Mesendoderm (in vitro differentiated cells): ENCODE results near the gene LRRC10B.

Source experiments
- DNase-seq: peaks from one replicate; pipeline ENCODE4 v3.0.0; 2013
- H2AK5ac ChIP-seq: 2 replicates; pipeline ENCODE4 v1.6.1; 2013; ENCODE audit warnings: low read length, inconsistent platforms
- H2BK120ac ChIP-seq: 2 replicates; pipeline ENCODE4 v1.6.1; 2013; ENCODE audit warnings: low read depth, mild to moderate bottlenecking, low read length, moderate library complexity, mixed read lengths
- H2BK15ac ChIP-seq: replicated peaks from 2 replicates; pipeline ENCODE4 v1.6.1; 2013; ENCODE audit warnings: low read depth, mild to moderate bottlenecking, moderate library complexity
- H2BK5ac ChIP-seq: 2 replicates; pipeline ENCODE4 v1.6.1; 2013; ENCODE audit warnings: low read length, inconsistent platforms
- H3K18ac ChIP-seq: 2 replicates; pipeline ENCODE4 v1.6.1; 2013; ENCODE audit warnings: mild to moderate bottlenecking, low read length, mixed read lengths
- H3K23ac ChIP-seq: one replicate; pipeline ENCODE4 v1.6.1; 2013; ENCODE audit warnings: low read length
- H3K27ac ChIP-seq: 2 replicates; pipeline ENCODE4 v1.5.1; 2013; ENCODE audit warnings: low read depth, mild to moderate bottlenecking, inconsistent platforms, low read length, moderate library complexity
- H3K27me3 ChIP-seq: 2 replicates; pipeline ENCODE4 v1.6.1; 2013; ENCODE audit warnings: low read length, control low read depth, mild to moderate bottlenecking, inconsistent platforms; ENCODE audit not compliant: insufficient read depth, poor library complexity
- H3K36me3 ChIP-seq: 2 replicates; pipeline ENCODE4 v1.6.1; 2013; ENCODE audit warnings: low read length, inconsistent platforms; ENCODE audit not compliant: control insufficient read depth, insufficient read depth
- H3K4ac ChIP-seq: one replicate; pipeline ENCODE4 v1.6.1; 2013; ENCODE audit warnings: low read depth, mild to moderate bottlenecking, low read length, moderate library complexity
- H3K4me1 ChIP-seq: 2 replicates; pipeline ENCODE4 v1.6.1; 2013; ENCODE audit warnings: low read depth, low read length, inconsistent platforms; ENCODE audit not compliant: control insufficient read depth
- H3K4me2 ChIP-seq: 2 replicates; pipeline ENCODE4 v1.6.1; 2013; ENCODE audit warnings: low read length
- H3K4me3 ChIP-seq: 2 replicates; pipeline ENCODE4 v1.5.1; 2013; ENCODE audit warnings: mild to moderate bottlenecking, low read length
- H3K56ac ChIP-seq: one replicate; pipeline ENCODE4 v1.6.1; 2013; ENCODE audit warnings: low read length
- H3K79me1 ChIP-seq: 2 replicates; pipeline ENCODE4 v1.6.1; 2013; ENCODE audit warnings: low read length, inconsistent platforms
- H3K79me2 ChIP-seq: 2 replicates; pipeline ENCODE4 v1.6.1; 2013; ENCODE audit warnings: mild to moderate bottlenecking, low read length; ENCODE audit not compliant: control insufficient read depth, insufficient read depth
- H3K9ac ChIP-seq: 2 replicates; pipeline ENCODE4 v1.6.1; 2013; ENCODE audit warnings: low read length, inconsistent platforms
- H4K5ac ChIP-seq: one replicate; pipeline ENCODE4 v1.6.1; 2013; ENCODE audit warnings: low read length
- H4K8ac ChIP-seq: one replicate; pipeline ENCODE4 v1.6.1; 2013; ENCODE audit warnings: low read depth, mild to moderate bottlenecking, control low read depth, low read length, moderate library complexity
- WGBS: extraction: QIAGEN DNeasy Blood & Tissue Kit; methylation state at CpG from one replicate; pipeline ENCODE4 v1.1.7; 2013; ENCODE audit warnings: low lambda C conversion rate, missing lambda C conversion rate; ENCODE audit not compliant: insufficient coverage; ENCODE audit errors: extremely low coverage; 5-methylcytosine and 5-hydroxymethylcytosine counted together

Gene LRRC10B

DNA sequence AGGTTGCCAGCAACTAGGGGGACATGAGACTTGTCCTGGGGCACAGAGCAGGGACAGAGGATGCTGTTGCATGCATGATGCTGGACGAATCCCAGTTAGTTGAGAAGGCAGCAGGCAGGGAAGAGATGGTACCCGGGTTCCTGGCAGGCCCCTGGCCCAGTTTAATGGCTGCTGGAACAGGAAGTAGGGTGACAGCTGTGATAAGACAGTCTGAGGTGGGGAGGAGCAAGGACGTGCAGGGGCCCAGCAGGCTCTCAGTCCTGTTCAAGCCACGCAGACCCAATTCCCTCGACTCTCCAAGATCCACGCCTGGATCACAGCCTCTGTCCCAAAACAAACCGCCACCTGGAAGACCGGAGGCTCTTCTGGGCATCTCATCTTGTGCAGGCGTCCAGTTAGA is 32.0 kb downstream of the LRRC10B start:
- DNase-seq, result no peak
- no peak overlapping the region for H3K9ac ChIP-seq
- H3K18ac ChIP-seq, result no peak overlapping the region
- WGBS, result no CpG with 5 or more reads among the region's 9 CpGs
- H3K4ac ChIP-seq, result no peak overlapping the region
- H2BK5ac ChIP-seq, result no peak overlapping the region
- no peaks in the 10 kb centered on the region for H3K36me3 ChIP-seq
- H4K5ac ChIP-seq, result no peak overlapping the region
- no peak overlapping the region for H2BK15ac ChIP-seq
- H3K4me3 ChIP-seq, result no peak overlapping the region
- no peak overlapping the region for H3K56ac ChIP-seq
- H3K23ac ChIP-seq, result no peak overlapping the region
- H3K79me2 ChIP-seq, result no peaks in the 10 kb centered on the region
- no peak overlapping the region for H2BK120ac ChIP-seq
- no peaks in the 10 kb centered on the region for H3K27me3 ChIP-seq
- H3K79me1 ChIP-seq, result no peaks in the 10 kb centered on the region
- no peak overlapping the region for H2AK5ac ChIP-seq
- H3K4me2 ChIP-seq, result no peak overlapping the region
- H4K8ac ChIP-seq, result no peak overlapping the region
- H3K4me1 ChIP-seq, result peaks cover 4% of the 10 kb centered on the region
- no peak overlapping the region for H3K27ac ChIP-seq

DNA sequence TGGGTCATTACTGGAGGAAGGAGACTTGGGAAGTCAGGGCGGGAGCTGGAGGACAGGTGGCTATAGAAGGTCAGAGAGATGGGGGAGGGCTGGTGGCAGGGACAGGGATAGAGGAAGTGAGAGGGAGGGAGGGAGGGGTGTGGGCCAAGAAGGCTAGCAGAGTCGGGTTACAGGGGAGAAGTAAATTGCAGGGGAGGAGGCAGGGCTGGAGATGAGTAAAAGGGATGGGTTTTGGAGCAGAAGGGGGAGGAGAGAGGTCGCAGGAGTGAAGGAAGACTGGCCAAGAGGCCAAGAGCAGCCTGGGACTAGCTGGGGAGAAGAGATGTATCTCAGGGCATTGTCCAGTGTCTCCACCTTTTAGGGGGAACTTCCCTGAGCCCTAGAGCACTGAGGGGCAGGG is 33.0 kb downstream of the LRRC10B start:
- Histone ChIP-seq H4K5ac (no peak overlapping the region), H3K4ac (no peak overlapping the region), H2BK15ac (no peak overlapping the region), H2AK5ac (no peak overlapping the region), H3K56ac (peak overlapping the region; percentile 50), H3K79me2 (no peaks in the 10 kb centered on the region), H2BK120ac (no peak overlapping the region), H3K4me1 (peaks cover 4% of the 10 kb centered on the region), H3K18ac (no peak overlapping the region), H4K8ac (no peak overlapping the region), H2BK5ac (no peak overlapping the region), H3K4me3 (no peak overlapping the region), H3K36me3 (no peaks in the 10 kb centered on the region), H3K27ac (no peak overlapping the region), H3K4me2 (no peak overlapping the region), H3K79me1 (no peaks in the 10 kb centered on the region), H3K9ac (no peak overlapping the region), H3K27me3 (no peaks in the 10 kb centered on the region), H3K23ac (no peak overlapping the region)
- peak; percentile 87 for DNase-seq
- no CpG with 5 or more reads among the region's 3 CpGs for WGBS

DNA sequence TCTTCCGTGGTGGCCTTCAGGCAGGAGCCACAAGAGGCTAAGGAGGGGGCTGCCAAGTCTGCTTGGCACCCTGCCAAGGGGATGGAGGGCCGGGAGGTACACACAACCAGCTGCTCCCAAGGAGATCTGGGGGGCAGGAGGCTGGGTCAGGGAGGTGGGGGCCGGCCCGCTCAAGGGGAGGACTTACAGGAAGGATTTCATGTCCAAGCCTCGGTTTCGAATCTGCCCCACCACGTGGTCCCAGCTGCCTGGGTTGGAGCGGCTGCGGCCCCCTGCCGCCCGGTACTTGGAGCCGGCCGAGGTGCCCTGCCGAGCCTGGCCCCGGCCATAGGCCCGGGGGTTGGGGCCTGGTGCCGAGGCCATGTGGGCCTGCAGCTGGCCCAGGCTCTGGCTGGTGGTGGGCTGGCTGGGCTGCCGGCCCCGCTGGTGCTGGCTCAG is 33.5 kb downstream of the LRRC10B start:
- H3K4me1 ChIP-seq, result peaks cover 4% of the 10 kb centered on the region
- H3K9ac ChIP-seq, result no peak overlapping the region
- peak overlapping the region; percentile 50 for H3K56ac ChIP-seq
- no peaks in the 10 kb centered on the region for H3K36me3 ChIP-seq
- no peak overlapping the region for H2AK5ac ChIP-seq
- DNase-seq, result no peak
- WGBS, result no CpG with 5 or more reads among the region's 19 CpGs
- no peak overlapping the region for H2BK5ac ChIP-seq
- no peak overlapping the region for H3K4me2 ChIP-seq
- H3K23ac ChIP-seq, result peak overlapping the region; percentile 89
- H4K5ac ChIP-seq, result no peak overlapping the region
- H3K4me3 ChIP-seq, result no peak overlapping the region
- H3K4ac ChIP-seq, result no peak overlapping the region
- H3K79me1 ChIP-seq, result no peaks in the 10 kb centered on the region
- no peak overlapping the region for H3K27ac ChIP-seq
- H3K18ac ChIP-seq, result no peak overlapping the region
- no peak overlapping the region for H2BK120ac ChIP-seq
- no peak overlapping the region for H4K8ac ChIP-seq
- no peak overlapping the region for H2BK15ac ChIP-seq
- no peaks in the 10 kb centered on the region for H3K27me3 ChIP-seq
- no peaks in the 10 kb centered on the region for H3K79me2 ChIP-seq

DNA sequence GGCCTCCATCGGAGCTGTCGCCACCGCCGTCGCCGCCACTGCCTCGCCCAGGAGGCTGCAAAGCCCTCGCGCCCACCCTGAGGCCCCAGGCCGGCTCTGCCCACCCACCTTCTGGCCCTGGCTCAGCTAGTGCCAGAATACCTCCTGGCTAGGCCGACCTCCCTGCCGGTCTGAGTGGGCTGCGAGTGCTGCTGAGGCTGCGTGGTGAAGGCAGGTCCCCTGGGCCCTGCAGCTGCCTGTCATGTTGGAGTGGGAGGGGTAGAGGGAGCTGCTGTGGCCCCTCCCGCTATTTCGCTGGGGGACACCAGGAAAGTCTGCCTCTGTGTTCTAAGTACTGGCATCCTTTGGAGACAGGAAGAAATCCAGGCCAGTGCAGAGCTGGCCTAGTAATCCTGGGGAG is 34.2 kb downstream of the LRRC10B start:
- Histone ChIP-seq H2AK5ac (no peak overlapping the region), H3K56ac (peak overlapping the region; percentile 50), H2BK5ac (no peak overlapping the region), H3K36me3 (no peaks in the 10 kb centered on the region), H2BK120ac (no peak overlapping the region), H3K79me1 (no peaks in the 10 kb centered on the region), H4K8ac (no peak overlapping the region), H3K23ac (no peak overlapping the region), H3K79me2 (no peaks in the 10 kb centered on the region), H3K27ac (no peak overlapping the region), H4K5ac (no peak overlapping the region), H3K4me1 (peaks cover 4% of the 10 kb centered on the region), H3K4me2 (no peak overlapping the region), H3K4ac (no peak overlapping the region), H3K18ac (no peak overlapping the region), H2BK15ac (no peak overlapping the region), H3K27me3 (no peaks in the 10 kb centered on the region), H3K4me3 (no peak overlapping the region), H3K9ac (peak overlapping the region; percentile 8)
- DNase-seq, result no peak
- WGBS, result no CpG with 5 or more reads among the region's 16 CpGs

DNA sequence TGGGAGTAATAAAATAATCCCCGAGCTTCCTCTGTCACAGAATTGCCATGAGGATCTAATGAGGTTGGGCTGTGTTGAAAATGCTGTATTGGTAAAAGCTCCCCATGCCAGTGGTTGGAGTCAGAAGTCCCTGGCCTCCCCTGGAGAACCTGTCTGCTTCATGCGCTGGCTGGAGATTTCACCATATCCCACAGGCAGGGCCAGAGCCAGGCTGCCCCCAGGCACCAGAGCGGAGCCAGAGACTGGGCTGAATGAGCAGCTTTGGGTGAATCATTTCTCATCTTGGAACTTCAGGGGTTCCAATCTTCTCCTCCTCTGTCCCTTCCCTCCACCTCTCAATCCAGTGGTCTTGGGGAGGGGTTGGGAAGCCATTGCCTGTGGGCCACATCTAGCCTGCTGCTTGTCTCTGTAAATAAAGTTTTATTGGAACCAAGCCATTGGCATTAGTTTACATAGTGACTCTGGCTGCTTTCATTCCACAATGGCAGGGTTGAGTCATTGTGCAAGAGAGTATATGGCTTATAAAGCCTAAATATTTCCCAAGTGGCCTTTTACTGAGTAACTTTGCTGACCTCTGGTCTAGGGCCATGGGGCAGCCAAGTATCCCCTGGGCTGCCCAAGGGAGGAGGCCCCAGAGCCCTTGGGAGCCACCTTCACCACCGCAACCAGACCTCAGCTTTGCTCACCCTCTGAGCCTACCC is 35.2 kb downstream of the LRRC10B start:
- H2BK15ac ChIP-seq, result no peak overlapping the region
- peaks cover 4% of the 10 kb centered on the region for H3K4me1 ChIP-seq
- no peak overlapping the region for H3K9ac ChIP-seq
- no peak overlapping the region for H2AK5ac ChIP-seq
- H3K27me3 ChIP-seq, result no peaks in the 10 kb centered on the region
- H2BK5ac ChIP-seq, result no peak overlapping the region
- no peak overlapping the region for H3K23ac ChIP-seq
- no peaks in the 10 kb centered on the region for H3K36me3 ChIP-seq
- no peak overlapping the region for H3K27ac ChIP-seq
- H3K79me2 ChIP-seq, result no peaks in the 10 kb centered on the region
- no peak overlapping the region for H3K56ac ChIP-seq
- no peak overlapping the region for H4K5ac ChIP-seq
- H3K79me1 ChIP-seq, result no peaks in the 10 kb centered on the region
- no peak overlapping the region for H3K18ac ChIP-seq
- H3K4me2 ChIP-seq, result no peak overlapping the region
- no CpG with 5 or more reads among the region's 4 CpGs for WGBS
- no peak overlapping the region for H3K4me3 ChIP-seq
- H4K8ac ChIP-seq, result no peak overlapping the region
- H3K4ac ChIP-seq, result no peak overlapping the region
- H2BK120ac ChIP-seq, result no peak overlapping the region
- DNase-seq, result no peak

DNA sequence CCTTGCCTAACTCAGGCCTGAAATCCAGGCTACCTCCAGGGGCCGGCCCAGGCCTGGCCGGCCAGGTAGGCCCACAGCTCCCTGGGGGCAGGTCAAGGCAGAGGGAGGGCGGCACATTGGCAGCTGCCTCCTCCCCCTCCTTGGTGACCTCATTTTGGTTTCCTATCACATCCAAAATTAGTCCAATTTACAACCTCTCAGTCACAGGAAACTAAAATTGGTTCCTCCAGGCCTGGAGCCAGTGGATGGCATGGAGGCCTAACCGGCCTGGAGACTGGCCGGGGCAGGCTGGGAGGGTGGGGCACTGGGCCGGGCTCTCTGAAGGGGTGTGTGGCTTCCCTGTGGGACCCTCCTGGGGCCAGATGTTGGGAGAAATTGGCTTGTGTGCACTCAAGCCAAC is 35.9 kb downstream of the LRRC10B start:
- H3K56ac ChIP-seq, result no peak overlapping the region
- no peak overlapping the region for H2BK120ac ChIP-seq
- no peak overlapping the region for H4K5ac ChIP-seq
- H3K27me3 ChIP-seq, result no peaks in the 10 kb centered on the region
- no peak overlapping the region for H4K8ac ChIP-seq
- H3K4me1 ChIP-seq, result peaks cover 4% of the 10 kb centered on the region
- H3K27ac ChIP-seq, result no peak overlapping the region
- no peak overlapping the region for H3K4ac ChIP-seq
- no peaks in the 10 kb centered on the region for H3K79me2 ChIP-seq
- H3K23ac ChIP-seq, result no peak overlapping the region
- no peaks in the 10 kb centered on the region for H3K79me1 ChIP-seq
- H3K4me2 ChIP-seq, result no peak overlapping the region
- H2BK5ac ChIP-seq, result no peak overlapping the region
- no peak overlapping the region for H3K18ac ChIP-seq
- no peak overlapping the region for H2AK5ac ChIP-seq
- H3K9ac ChIP-seq, result no peak overlapping the region
- no peak for DNase-seq
- no CpG with 5 or more reads among the region's 6 CpGs for WGBS
- H2BK15ac ChIP-seq, result no peak overlapping the region
- H3K4me3 ChIP-seq, result no peak overlapping the region
- H3K36me3 ChIP-seq, result no peaks in the 10 kb centered on the region
